Suprapubic skin (tissue), 4 donors: ENCODE data around the gene GMNN.

ENCODE experiments used
- CTCF ChIP-seq, 2 donors: fragments of 200-600 bp in 1 of 2; fragments of 450-650 bp in 1 of 2; sonication (generic) in 1 of 2; IDR thresholded peaks; one replicate each; pipeline ENCODE4 v1.5.1; 2016 to 2019; ENCODE audit warnings: antibody characterized with exemption in 2 of 2, mild to moderate bottlenecking in 1 of 2, moderate library complexity in 1 of 2
- EP300 ChIP-seq: sonication (generic); formaldehyde crosslinking; IDR thresholded peaks from one replicate; pipeline ENCODE4 v1.6.1; 2017; ENCODE audit warnings: antibody characterized with exemption
- POLR2AphosphoS5 ChIP-seq, 3 donors: sonication (generic); formaldehyde crosslinking; IDR thresholded peaks; one replicate each; pipeline ENCODE4 v1.6.1; 2017; ENCODE audit warnings: antibody characterized with exemption in 3 of 3

GRCh38 chr6:24796616-24797290 lies 22.0 kb downstream of the GMNN start:
- TF ChIP-seq CTCF (IDR thresholded peaks at IDR 0.05) (no peak), POLR2AphosphoS5 (IDR thresholded peaks at IDR 0.05) (no peak), EP300 (no peak)
